WTC11 (cell line): Measurements from ENCODE around the gene RPS21. TPM values are rescaled to one million over a fixed set of nuclear protein-coding genes. Genes with fewer than 3 reads are reported as not detected.

Source experiments
- ATAC-seq: fragments of 200-7000 bp; cut with Tn5 transposase; 2 replicates; pipeline ENCODE4 v1.10.0; 2021; ENCODE audit warnings: mild to moderate bottlenecking, moderate library complexity
- CTCF ChIA-PET: fragments of 300-600 bp; sonication (Branson Sonifier 250); formaldehyde crosslinking; loops from one replicate; lab custom pipeline; 2021; ENCODE audit warnings: antibody characterized with exemption; lab: Charles Lee
- POLR2A ChIA-PET: fragments of 350-600 bp; sonication (Branson Sonifier 250); formaldehyde crosslinking; loops from one replicate; lab custom pipeline; 2021; ENCODE audit warnings: antibody characterized with exemption; lab: Charles Lee
- DNase-seq: peaks from one replicate; pipeline ENCODE4 v3.0.0; 2021; ENCODE audit warnings: low spot score
- H3K27ac Mint-ChIP-seq: 2 replicates; pipeline ENCODE4 v1.8.0; 2021; ENCODE audit warnings: mixed read lengths
- H3K27me3 Mint-ChIP-seq: 2 replicates; pipeline ENCODE4 v1.8.0; 2021; ENCODE audit warnings: low read depth, mild to moderate bottlenecking, moderate library complexity, mixed read lengths
- H3K36me3 Mint-ChIP-seq: 2 replicates; pipeline ENCODE4 v1.8.0; 2021; ENCODE audit warnings: mixed read lengths
- H3K4me1 Mint-ChIP-seq: 2 replicates; pipeline ENCODE4 v1.8.0; 2022; ENCODE audit warnings: mixed read lengths
- H3K4me3 Mint-ChIP-seq: 2 replicates; pipeline ENCODE4 v1.8.0; 2021; ENCODE audit warnings: mild to moderate bottlenecking, moderate library complexity, mixed read lengths
- H3K9me3 Mint-ChIP-seq: 2 replicates; pipeline ENCODE4 v1.8.0; 2021; ENCODE audit warnings: mixed read lengths
- ESRRA ChIP-seq: sonication (generic); formaldehyde crosslinking; IDR thresholded peaks from 2 replicates; pipeline ENCODE4 v1.8.1; 2022; ENCODE audit warnings: mild to moderate bottlenecking, missing genetic modification reagents, borderline replicate concordance
- ETV6 ChIP-seq: sonication (generic); formaldehyde crosslinking; IDR thresholded peaks from 2 replicates; pipeline ENCODE4 v1.8.1; 2022; ENCODE audit warnings: mild to moderate bottlenecking, missing genetic modification reagents
- FOXK1 ChIP-seq: sonication (generic); formaldehyde crosslinking; IDR thresholded peaks from 2 replicates; pipeline ENCODE4 v1.8.0; 2022; ENCODE audit warnings: mild to moderate bottlenecking, moderate library complexity, missing genetic modification reagents
- JAZF1 ChIP-seq: fragments of 250-450 bp; sonication (Bioruptor Pico); IDR thresholded peaks from 2 replicates; pipeline ENCODE4 v1.9.0; 2021; ENCODE audit warnings: moderate library complexity, mild to moderate bottlenecking, inconsistent platforms
- MXD4 ChIP-seq: fragments of 250-450 bp; sonication (Bioruptor Pico); IDR thresholded peaks from 2 replicates; pipeline ENCODE4 v1.8.0; 2021; ENCODE audit warnings: mild to moderate bottlenecking, moderate library complexity, borderline replicate concordance
- NR1H2 ChIP-seq: sonication (generic); formaldehyde crosslinking; IDR thresholded peaks from 2 replicates; pipeline ENCODE4 v1.9.0; 2021; ENCODE audit warnings: mild to moderate bottlenecking, moderate library complexity, missing genetic modification reagents
- TCF7 ChIP-seq: sonication (generic); formaldehyde crosslinking; IDR thresholded peaks from 2 replicates; pipeline ENCODE4 v1.8.0; 2022; ENCODE audit warnings: mild to moderate bottlenecking, low read depth, missing genetic modification reagents, moderate library complexity
- TP53 ChIP-seq: sonication (generic); formaldehyde crosslinking; IDR thresholded peaks from 2 replicates; pipeline ENCODE4 v1.8.1; 2023; ENCODE audit warnings: mild to moderate bottlenecking, missing genetic modification reagents
- total RNA-seq: library from RNA; stranded (reverse); gene quantifications from 3 replicates; pipeline ENCODE4 v1.2.3, GENCODE V29; 2021
- TF ChIP-seq, protein P1 (sequence below): sonication (generic); formaldehyde crosslinking; IDR thresholded peaks from 2 replicates; pipeline ENCODE4 v1.8.0; 2022; ENCODE audit warnings: mild to moderate bottlenecking, missing genetic modification reagents
- TF ChIP-seq, protein P2 (sequence below): sonication (generic); formaldehyde crosslinking; IDR thresholded peaks from 2 replicates; pipeline ENCODE4 v1.8.0; 2022; ENCODE audit warnings: mild to moderate bottlenecking, missing genetic modification reagents
- TF ChIP-seq, protein P3 (sequence below): fragments of 250-450 bp; sonication (Bioruptor Pico); IDR thresholded peaks from 2 replicates; pipeline ENCODE4 v1.9.0; 2021; ENCODE audit warnings: mild to moderate bottlenecking, borderline replicate concordance
- TF ChIP-seq, protein P4 (sequence below): sonication (generic); formaldehyde crosslinking; IDR thresholded peaks from 2 replicates; pipeline ENCODE4 v1.8.1; 2023; ENCODE audit warnings: mild to moderate bottlenecking, moderate library complexity, missing genetic modification reagents
- TF ChIP-seq, protein P5 (sequence below): sonication (generic); formaldehyde crosslinking; IDR thresholded peaks from 2 replicates; pipeline ENCODE4 v1.8.1; 2023; ENCODE audit warnings: mild to moderate bottlenecking, missing genetic modification reagents, moderate library complexity
- TF ChIP-seq, protein P6 (sequence below): sonication (generic); formaldehyde crosslinking; IDR thresholded peaks from 2 replicates; pipeline ENCODE4 v1.8.0; 2023; ENCODE audit warnings: missing genetic modification reagents

RPS21 gene
- total RNA-seq, 1 experiment from 2014 or later, result 2,016 TPM

DNA sequence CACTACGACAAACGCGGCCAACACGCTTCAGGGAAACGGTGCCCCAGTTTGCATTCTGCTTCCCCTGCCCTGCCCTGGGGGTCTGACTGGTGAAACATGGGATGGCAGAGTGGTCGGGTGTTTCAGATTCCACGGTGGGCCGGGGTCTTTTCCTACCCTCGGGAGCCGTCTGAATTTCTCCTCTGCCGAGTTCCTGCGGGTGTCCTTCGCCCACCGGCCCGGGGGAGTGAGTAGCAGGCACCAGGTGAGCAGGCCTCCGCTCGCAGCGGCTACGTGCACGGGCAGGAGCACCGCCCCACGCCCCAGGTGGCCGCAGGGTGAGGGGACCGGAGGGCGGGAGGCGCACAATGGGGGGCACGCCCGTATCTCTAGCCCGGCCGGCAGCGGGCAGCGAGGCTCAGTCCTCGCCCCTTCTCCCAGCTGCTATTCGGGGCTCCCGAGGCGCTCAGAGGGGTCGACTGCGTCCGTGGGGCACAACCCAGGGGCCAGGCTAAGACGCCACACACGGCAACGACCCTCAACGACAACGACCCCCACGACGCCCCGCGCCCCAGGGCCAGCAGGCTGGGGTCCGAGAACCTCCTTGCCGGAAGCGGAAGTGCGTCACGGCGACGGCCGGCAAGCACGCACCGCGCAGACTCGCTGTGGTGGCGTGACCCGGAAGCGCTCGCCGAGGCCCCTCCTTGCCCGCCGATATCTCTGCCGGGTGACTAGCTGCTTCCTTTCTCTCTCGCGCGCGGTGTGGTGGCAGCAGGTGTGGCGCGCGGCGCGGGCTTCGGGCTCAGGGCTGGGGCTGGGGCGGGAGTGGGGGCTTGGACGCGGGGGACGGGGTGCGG lies at the start of gene RPS21 (continued):
- TF ChIP-seq ETV6 (CRISPR knock-in tag), result peak; percentile 89; the same call in 1 of the 2 replicates
- TF ChIP-seq, protein P1, sequence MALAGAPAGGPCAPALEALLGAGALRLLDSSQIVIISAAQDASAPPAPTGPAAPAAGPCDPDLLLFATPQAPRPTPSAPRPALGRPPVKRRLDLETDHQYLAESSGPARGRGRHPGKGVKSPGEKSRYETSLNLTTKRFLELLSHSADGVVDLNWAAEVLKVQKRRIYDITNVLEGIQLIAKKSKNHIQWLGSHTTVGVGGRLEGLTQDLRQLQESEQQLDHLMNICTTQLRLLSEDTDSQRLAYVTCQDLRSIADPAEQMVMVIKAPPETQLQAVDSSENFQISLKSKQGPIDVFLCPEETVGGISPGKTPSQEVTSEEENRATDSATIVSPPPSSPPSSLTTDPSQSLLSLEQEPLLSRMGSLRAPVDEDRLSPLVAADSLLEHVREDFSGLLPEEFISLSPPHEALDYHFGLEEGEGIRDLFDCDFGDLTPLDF (CRISPR knock-in tag), result 0 out of 2 replicates have a peak, but pooled peaks have one; percentile 49
- TF ChIP-seq, protein P2, sequence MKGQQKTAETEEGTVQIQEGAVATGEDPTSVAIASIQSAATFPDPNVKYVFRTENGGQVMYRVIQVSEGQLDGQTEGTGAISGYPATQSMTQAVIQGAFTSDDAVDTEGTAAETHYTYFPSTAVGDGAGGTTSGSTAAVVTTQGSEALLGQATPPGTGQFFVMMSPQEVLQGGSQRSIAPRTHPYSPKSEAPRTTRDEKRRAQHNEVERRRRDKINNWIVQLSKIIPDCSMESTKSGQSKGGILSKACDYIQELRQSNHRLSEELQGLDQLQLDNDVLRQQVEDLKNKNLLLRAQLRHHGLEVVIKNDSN (CRISPR knock-in tag), result peak; percentile 62

DNA sequence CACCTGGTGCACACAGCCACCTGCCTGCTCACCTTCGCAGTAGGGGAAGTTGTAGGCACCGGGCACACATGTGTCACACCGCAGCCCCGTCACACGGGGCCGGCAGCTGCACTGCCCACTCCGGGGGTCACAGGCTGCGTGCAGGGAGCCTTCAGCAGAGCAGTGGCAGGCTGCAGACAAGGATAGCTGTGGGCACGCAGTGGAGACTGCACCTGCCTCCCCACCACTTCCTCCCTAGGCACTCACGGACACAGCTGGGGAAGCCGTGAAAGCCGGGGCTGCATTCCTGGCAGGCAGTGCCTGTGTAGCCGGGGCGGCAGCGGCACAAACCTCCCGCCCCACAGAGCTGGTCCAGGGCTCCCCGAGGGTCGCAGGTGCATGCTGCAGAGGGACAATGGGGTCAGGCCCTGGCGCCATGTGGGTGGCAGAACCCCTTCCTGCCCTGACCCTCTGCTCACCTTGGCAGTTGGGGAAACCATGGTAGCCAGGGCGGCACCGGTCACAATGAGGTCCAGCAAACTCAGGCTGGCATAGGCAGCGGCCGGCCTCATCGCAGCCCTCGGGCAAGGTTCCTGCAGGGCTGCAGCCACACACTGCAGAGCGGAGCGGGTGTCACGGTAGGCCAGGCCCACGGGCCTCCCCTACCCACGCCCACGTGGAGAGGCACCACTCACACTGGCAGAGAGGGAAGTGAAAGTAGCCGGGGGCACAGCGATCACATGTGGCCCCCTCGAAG lies 49.2 kb upstream of the RPS21 start:
- no peak for DNase-seq
- ATAC-seq, result no peak
- no peak for TF ChIP-seq TCF7 (CRISPR knock-in tag)
- TF ChIP-seq, protein P3, sequence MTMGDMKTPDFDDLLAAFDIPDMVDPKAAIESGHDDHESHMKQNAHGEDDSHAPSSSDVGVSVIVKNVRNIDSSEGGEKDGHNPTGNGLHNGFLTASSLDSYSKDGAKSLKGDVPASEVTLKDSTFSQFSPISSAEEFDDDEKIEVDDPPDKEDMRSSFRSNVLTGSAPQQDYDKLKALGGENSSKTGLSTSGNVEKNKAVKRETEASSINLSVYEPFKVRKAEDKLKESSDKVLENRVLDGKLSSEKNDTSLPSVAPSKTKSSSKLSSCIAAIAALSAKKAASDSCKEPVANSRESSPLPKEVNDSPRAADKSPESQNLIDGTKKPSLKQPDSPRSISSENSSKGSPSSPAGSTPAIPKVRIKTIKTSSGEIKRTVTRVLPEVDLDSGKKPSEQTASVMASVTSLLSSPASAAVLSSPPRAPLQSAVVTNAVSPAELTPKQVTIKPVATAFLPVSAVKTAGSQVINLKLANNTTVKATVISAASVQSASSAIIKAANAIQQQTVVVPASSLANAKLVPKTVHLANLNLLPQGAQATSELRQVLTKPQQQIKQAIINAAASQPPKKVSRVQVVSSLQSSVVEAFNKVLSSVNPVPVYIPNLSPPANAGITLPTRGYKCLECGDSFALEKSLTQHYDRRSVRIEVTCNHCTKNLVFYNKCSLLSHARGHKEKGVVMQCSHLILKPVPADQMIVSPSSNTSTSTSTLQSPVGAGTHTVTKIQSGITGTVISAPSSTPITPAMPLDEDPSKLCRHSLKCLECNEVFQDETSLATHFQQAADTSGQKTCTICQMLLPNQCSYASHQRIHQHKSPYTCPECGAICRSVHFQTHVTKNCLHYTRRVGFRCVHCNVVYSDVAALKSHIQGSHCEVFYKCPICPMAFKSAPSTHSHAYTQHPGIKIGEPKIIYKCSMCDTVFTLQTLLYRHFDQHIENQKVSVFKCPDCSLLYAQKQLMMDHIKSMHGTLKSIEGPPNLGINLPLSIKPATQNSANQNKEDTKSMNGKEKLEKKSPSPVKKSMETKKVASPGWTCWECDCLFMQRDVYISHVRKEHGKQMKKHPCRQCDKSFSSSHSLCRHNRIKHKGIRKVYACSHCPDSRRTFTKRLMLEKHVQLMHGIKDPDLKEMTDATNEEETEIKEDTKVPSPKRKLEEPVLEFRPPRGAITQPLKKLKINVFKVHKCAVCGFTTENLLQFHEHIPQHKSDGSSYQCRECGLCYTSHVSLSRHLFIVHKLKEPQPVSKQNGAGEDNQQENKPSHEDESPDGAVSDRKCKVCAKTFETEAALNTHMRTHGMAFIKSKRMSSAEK (CRISPR knock-in tag), result no peak
- TF ChIP-seq TP53, result no peak
- no peak for TF ChIP-seq JAZF1 (CRISPR knock-in tag)
- TF ChIP-seq, protein P1 (CRISPR knock-in tag), result no peak
- TF ChIP-seq MXD4 (CRISPR knock-in tag), result no peak
- TF ChIP-seq, all 79 proteins: peak for 0
- ChIA-PET POLR2A (no interaction called here), CTCF (no interaction called here)
- peak overlapping the region; percentile 60; the same call in 1 of the 2 replicates for H3K27ac Mint-ChIP-seq
- no peaks in the 10 kb centered on the region for H3K9me3 Mint-ChIP-seq
- no peak overlapping the region for H3K4me3 Mint-ChIP-seq
- H3K36me3 Mint-ChIP-seq, result peaks cover 34% of the 10 kb centered on the region
- no peaks in the 10 kb centered on the region for H3K27me3 Mint-ChIP-seq
- no peaks in the 10 kb centered on the region for H3K4me1 Mint-ChIP-seq

DNA sequence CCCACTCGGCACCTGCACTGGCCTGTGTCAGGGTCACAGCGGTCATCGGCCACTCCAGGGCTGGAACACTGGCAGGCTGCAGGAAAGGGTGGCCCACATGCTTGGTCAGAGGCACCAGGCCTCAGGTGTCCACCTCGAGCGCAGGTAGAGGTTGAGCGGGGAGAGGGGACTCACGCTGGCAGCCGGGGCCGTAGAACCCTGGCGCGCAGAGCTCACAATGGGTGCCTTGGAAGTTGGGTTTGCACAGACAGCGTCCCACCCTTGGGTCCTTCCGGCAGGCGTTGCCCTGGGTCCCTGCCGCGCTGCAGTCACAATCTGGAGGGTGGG lies 48.6 kb upstream of the RPS21 start:
- Mint-ChIP-seq H3K27me3 (no peaks in the 10 kb centered on the region), H3K9me3 (no peaks in the 10 kb centered on the region), H3K27ac (no peak overlapping the region), H3K36me3 (peaks cover 39% of the 10 kb centered on the region), H3K4me1 (no peaks in the 10 kb centered on the region), H3K4me3 (no peak overlapping the region)
- CTCF ChIA-PET, result no interaction called here
- ATAC-seq (no peak), DNase-seq (no peak)
- POLR2A ChIA-PET, result no interaction called here
- TF ChIP-seq ESRRA (no peak), FOXK1 (CRISPR knock-in tag) (no peak), TP53 (no peak), NR1H2 (CRISPR knock-in tag) (no peak)
- TF ChIP-seq, protein P4, sequence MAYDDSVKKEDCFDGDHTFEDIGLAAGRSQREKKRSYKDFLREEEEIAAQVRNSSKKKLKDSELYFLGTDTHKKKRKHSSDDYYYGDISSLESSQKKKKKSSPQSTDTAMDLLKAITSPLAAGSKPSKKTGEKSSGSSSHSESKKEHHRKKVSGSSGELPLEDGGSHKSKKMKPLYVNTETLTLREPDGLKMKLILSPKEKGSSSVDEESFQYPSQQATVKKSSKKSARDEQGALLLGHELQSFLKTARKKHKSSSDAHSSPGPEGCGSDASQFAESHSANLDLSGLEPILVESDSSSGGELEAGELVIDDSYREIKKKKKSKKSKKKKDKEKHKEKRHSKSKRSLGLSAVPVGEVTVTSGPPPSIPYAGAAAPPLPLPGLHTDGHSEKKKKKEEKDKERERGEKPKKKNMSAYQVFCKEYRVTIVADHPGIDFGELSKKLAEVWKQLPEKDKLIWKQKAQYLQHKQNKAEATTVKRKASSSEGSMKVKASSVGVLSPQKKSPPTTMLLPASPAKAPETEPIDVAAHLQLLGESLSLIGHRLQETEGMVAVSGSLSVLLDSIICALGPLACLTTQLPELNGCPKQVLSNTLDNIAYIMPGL (CRISPR knock-in tag), result no peak
- TF ChIP-seq, protein P3 (CRISPR knock-in tag), result no peak
- TF ChIP-seq, protein P5, sequence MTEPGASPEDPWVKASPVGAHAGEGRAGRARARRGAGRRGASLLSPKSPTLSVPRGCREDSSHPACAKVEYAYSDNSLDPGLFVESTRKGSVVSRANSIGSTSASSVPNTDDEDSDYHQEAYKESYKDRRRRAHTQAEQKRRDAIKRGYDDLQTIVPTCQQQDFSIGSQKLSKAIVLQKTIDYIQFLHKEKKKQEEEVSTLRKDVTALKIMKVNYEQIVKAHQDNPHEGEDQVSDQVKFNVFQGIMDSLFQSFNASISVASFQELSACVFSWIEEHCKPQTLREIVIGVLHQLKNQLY (CRISPR knock-in tag), result no peak
- TF ChIP-seq, protein P6, sequence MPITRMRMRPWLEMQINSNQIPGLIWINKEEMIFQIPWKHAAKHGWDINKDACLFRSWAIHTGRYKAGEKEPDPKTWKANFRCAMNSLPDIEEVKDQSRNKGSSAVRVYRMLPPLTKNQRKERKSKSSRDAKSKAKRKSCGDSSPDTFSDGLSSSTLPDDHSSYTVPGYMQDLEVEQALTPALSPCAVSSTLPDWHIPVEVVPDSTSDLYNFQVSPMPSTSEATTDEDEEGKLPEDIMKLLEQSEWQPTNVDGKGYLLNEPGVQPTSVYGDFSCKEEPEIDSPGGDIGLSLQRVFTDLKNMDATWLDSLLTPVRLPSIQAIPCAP, result no peak
